ENCODE results near the gene SAMD11.
A peak's percentile ranks its signal among the peaks of the same experiment; 100 is the strongest.

Gene SAMD11

DNA sequence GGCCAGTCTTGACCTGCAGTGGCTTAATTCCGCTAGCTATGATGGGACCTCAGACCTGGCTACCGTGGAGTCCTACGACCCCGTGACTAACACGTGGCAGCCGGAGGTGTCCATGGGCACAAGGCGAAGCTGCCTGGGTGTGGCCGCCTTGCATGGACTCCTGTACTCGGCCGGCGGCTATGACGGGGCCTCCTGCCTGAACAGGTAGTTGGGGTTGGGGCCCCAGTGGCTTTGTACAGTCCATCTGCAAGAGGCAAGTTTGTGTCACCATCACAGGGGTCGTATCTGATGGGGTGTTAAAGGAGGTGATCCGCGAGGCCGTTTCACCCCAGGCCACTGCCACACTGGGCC, 39.6 kb downstream of the SAMD11 start:
- DNase-seq (ENCODE audit: low read depth in 2 of 2) = no peak

DNA sequence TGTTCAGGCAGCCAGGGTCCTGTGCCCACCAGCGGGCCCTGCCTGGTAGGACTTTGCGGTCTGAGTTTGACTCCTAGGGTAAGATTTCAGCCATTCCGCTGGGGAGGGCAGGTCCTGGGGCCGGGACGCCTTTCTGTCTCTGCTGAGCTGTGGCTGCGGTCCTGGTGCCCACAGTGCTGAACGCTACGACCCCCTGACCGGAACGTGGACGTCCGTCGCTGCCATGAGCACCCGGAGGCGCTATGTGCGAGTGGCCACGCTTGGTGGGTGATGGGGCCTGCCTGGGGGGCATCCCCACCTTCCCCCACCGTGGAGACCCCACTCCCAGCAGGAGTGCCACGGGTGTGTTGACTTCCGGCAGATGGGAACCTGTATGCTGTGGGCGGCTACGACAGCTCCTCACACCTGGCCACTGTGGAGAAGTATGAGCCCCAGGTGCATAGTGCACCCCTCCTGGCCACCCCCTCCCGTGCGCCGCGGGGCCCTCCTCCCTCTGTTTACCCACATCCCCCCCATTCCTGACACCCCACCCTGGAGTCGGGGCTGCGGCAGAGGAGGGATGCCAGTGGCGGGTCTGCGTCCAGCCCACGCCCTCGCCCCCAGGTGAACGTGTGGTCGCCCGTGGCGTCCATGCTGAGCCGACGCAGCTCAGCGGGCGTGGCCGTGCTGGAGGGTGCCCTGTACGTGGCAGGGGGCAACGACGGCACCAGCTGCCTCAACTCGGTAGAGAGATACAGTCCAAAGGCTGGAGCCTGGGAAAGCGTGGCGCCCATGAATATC, 40.2 kb downstream of the SAMD11 start:
- no peak for DNase-seq (ENCODE audit: low read depth in 2 of 2)

DNA sequence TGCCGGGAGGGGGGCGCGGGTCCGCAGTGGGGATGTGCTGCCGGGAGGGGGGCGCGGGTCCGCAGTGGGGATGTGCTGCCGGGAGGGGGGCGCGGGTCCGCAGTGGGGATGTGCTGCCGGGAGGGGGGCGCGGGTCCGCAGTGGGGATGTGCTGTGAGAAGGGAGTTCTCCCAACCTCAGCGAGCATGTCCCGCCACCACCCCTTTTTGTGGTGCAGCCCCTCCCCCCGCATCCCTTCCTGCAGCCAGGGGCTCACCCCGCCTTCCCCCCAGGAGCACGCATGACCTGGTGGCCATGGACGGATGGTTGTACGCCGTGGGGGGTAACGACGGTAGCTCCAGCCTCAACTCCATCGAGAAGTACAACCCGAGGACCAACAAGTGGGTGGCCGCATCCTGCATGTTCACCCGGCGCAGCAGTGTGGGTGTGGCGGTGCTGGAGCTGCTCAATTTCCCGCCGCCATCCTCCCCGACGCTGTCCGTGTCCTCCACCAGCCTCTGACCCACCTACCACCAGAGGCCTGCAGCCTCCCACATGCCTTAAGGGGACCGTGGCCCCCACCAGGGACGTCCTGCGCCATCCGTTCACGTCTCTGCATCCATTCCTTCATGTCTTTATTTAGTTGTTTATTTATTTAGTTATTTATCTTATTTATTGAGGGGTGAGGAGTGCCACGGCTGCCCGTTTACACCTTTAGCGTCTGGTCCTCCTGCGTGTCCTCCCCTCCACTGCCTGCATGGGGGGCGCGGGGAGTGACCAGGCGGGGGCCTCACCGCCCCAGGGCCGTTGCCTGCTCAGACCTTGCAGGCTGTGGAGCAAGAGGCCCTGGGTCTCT, 41.2 kb downstream of the SAMD11 start:
- DNase-seq (ENCODE audit: low read depth in 2 of 2) = no peak

DNA sequence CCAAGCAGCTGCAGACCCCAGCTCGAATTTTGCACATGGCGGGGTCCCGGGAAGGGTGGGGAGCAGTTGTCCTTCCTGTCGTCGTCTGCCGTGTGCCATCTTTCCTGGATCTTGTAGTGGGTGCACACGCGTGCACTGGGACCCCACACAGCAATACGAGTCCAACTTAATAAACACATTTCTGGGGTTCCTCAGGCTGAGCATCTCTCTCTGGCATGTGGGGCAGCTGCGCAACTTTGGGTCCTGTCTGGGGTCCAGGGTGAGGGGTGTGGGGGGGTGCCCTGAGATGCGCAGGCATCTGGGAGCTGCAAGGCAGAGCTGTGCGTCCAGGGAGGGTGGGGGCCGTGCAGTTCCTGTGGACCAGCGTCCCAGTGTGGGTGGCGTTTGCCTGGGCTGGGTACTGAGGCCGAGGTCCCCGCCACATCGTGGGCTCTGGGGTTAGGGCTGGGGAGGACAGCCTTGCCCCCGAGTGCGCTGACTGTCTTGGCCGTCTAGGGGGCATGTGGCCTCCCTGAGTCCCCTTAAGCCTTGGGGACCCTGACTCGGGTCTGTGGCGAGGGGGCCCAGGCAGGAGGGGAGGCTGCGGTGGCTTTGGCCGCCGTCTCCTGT, 41.9 kb downstream of the SAMD11 start:
- DNase-seq (ENCODE audit: low read depth in 2 of 2) = no peak

DNA sequence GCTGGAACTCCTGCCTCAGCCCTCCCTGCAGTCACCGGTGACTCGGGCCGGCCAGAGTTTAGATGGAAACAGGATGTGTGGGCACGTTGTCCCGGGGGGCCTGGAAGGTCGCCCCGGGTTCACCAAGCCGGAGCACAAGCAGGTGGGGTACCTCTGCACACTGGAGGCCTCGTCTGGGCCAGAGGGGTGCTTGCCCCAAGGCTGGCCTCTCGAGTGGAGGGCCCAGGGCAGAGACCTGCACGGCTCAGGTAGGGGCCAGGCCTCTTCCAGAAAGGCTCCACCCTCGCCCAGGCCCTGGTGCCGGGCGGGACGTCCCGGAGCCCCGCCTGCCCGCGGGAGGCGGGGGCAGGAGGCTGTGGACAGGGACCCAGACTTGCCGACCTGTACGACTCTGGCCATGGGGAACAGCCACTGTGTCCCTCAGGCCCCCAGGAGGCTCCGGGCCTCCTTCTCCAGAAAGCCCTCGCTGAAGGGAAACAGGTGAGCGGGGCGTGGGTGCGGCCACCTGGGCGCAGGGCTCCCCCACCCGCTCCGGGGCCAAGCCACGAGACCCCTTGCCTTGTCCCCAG, 42.5 kb downstream of the SAMD11 start, which contains the start of gene PLEKHN1:
Gene PLEKHN1, plus strand, starts transcription at position 348 of the 569 bp plus-strand sequence. Its CDS starts 50 bp downstream, at position 398.
- no peak for DNase-seq (ENCODE audit: low read depth in 2 of 2)

DNA sequence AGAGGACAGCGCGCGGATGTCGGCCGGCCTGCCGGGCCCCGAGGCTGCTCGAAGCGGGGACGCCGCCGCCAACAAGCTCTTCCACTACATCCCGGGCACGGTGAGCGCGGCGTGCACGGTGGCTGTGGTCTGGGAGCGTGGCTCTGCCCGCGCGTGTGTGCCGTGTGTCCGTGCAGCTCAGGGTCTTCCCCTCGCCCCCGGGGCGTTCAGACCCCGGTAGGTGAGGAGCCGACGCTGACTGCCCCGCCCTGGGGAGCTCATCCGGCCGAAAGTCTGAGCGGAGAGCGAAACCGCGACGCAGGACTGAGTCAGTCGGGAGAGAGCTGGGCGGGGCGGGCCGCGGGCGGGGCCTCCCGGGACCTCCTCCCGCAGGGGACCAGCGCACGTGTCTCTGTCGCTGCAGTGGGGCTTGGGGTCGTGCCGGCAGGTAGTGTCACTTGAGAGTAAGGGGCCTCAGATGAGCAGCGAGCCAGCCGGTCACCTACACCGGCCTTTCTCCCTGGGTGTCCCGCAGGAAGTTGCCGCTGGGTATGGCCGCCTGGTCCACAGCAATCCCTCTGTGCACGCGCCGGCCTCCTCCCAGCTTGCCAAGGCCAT, 43.1 kb downstream of the SAMD11 start:
- DNase-seq (ENCODE audit: low read depth in 2 of 2) = peak; percentile 58 to 76

DNA sequence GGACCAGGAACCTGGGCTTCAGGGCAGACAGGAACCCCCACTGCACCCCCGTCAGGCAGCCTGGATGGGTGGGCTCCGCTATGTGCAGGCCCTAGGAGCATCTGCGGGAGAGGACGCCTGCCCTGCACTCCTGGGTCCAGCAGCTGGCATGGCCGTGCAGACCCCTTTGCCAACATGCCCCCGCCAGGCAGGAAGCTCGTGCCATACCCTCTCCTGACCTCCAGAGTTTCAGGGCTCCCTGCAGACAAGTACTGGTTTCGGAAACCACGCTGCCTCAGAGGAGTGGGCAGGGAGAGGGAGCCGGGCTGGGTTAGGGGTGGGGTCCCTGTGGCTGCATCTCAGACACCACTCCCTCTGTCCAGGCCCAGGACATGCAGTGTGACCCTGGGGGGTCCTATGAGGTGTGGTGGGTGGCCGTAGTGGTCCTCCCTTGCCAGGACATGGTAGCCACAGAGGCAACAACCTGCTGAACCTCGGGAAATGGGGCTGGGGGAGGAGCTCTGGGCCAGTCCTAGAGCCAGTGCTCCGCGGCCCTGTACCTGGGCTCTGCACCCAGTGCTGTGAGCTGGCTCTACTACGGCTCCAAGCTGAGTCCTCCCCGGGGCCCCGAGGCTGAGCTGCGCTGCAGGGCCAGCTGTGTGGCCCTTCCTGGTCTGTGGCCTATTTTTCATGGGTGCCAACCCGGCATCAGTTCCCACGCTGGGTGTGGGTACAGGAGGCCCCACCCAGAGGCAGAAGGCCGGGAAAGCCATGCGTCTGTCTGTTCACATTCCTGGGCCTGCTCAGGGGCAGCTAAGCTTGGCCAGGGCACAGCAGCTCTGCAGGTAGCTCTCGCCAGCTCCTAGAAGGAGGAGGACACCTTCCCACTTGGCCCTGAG, 44.0 kb downstream of the SAMD11 start:
- no peak for DNase-seq (ENCODE audit: low read depth in 2 of 2)

DNA sequence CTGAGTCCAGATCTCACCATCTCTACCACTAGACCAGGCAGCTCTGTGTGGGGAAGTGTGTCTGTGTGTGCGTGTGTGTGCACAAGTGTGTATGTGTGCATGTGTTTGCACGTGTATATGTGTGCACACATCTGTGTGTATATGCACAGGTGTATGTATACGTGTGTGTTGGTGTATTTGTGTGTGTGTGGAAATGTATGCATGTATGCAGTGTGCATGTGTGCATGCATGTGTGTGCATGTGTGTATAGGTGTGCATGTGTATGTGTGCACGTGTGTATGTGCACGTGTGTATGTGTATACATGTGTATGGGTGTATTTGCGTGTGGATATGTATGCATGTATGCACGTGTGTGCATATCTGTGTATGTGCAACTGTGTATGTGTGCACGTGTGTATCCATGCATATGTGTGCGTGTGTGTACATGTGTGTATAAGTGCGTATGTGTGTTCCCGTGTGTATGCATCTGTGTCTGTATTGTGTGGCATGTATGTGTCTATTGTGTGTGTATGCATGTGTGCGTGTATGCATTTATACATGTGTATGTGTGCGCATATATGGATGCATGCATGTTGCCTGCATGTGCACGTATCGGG, 45.6 kb downstream of the SAMD11 start:
- DNase-seq (ENCODE audit: low read depth in 2 of 2) = no peak

DNA sequence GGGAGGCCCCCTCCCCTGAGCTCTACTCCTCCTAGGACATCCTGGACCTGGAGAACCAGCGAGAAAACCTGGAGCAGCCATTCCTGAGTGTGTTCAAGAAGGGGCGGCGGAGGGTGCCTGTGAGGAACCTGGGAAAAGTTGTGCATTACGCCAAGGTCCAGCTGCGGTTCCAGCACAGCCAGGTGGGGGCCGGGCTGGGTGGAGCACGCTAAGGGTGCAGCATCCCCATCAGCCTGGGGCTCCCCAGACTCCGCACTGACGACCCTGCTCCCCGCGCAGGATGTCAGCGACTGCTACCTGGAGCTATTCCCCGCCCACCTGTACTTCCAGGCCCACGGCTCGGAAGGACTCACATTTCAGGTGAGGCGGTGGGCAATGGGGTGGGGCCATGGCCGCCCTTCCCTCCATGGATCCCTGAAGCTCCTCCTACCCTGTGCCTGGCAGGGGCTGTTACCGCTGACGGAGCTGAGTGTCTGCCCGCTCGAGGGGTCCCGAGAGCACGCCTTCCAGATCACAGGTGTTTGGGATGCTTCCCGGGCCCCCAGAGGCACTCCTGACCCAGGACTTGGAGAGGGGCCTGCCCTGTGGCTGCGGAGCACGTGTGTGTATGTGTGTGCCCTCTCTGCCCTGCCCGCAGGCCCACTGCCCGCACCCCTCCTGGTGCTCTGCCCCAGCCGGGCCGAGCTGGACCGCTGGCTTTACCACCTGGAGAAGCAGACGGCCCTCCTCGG, 46.7 kb downstream of the SAMD11 start:
- no peak for DNase-seq (ENCODE audit: low read depth in 2 of 2)

DNA sequence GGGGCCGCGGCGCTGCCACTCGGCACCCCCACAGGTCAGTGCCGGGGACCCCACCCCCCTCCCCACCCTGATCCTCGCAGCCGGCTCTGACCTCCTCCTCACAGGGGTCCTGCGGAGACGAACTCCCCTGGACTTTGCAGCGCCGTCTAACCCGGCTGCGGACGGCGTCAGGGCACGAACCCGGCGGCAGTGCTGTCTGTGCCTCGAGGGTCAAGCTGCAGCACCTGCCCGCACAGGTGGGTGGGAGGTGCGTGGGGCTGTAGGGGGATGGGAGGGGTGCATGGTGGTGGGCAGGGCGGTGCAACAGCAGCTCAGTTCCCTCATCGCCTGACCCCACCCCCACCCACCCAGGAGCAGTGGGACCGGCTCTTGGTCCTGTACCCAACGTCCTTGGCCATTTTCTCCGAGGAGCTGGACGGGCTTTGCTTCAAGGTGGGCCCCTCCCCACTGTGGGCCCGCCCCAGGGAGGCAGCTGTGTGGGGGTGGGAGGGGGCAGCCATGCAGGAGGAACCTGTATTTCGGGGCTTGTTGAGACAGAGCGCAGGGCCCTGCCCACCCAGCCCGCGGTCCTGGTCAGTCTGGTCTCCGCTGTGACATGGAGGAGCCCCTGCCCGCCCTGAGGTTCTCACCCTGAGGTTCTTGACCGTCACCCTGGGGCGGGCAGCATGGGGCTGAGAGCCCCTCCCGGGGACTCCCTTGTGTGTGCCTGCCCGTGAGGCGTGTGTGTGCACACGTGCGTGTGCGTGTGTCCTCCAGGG, 47.4 kb downstream of the SAMD11 start:
- DNase-seq (ENCODE audit: low read depth in 2 of 2) = no peak

DNA sequence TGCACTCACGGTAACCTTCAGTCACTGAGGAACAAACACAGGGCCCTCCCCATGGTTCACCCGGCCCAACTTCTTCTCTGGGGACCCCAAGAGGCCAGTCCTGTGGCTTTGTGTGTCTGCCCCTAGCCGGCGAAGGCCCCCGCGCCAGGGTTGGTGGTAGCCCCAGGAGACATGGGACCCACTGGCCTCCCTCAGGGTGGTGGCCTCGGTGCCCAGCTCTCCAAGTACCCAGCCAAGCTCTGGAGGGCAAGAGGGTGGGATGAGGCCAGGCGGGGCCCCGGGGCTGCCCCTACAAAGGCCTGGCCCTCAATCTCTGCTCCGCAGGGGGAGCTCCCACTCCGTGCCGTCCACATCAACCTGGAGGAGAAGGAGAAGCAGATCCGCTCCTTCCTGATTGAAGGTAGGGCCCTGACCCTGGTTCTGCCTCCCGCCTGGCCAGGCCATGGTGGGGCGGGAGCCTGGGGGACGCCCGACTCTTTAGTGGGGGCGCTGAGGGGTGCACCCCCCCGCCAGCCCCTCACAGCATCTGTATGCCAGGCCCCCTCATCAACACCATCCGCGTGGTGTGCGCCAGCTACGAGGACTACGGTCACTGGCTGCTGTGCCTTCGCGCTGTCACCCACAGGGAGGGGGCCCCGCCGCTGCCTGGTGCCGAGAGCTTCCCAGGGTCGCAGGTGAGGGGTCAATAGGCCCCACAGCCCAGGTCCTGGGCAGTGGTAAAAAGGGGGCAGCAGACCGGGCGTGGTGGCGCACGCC, 48.2 kb downstream of the SAMD11 start:
- DNase-seq (ENCODE audit: low read depth in 2 of 2) = no peak

DNA sequence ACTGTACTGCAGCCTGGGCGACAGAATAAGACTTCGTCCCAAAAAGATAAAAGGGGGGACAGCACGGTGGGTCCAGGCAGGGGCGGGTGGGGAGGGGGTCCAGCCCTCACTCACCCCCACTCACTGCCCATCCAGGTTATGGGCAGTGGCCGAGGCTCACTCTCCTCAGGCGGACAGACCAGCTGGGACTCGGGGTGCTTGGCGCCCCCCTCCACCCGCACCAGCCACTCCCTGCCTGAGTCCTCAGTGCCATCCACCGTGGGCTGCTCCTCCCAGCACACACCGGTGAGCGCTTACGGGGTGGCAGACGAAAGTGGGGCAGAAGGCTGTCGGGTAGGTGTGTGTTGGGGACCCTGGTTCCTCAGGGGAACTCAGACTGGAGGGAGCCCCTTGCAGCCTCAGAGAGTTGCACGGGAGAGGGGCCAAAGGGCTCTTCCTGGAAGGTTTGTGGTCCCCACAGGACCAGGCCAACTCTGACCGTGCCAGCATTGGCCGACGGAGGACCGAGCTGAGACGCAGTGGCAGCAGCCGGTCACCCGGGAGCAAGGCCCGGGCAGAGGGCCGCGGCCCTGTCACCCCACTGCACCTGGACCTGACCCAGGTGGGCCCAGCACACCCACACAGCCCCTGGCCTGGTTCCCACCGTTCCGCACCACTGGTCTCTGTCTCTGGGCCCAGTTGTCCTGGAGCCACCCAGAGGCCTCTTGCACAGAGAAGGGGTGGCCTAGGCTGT, 49.2 kb downstream of the SAMD11 start:
- DNase-seq (ENCODE audit: low read depth in 2 of 2) = no peak

DNA sequence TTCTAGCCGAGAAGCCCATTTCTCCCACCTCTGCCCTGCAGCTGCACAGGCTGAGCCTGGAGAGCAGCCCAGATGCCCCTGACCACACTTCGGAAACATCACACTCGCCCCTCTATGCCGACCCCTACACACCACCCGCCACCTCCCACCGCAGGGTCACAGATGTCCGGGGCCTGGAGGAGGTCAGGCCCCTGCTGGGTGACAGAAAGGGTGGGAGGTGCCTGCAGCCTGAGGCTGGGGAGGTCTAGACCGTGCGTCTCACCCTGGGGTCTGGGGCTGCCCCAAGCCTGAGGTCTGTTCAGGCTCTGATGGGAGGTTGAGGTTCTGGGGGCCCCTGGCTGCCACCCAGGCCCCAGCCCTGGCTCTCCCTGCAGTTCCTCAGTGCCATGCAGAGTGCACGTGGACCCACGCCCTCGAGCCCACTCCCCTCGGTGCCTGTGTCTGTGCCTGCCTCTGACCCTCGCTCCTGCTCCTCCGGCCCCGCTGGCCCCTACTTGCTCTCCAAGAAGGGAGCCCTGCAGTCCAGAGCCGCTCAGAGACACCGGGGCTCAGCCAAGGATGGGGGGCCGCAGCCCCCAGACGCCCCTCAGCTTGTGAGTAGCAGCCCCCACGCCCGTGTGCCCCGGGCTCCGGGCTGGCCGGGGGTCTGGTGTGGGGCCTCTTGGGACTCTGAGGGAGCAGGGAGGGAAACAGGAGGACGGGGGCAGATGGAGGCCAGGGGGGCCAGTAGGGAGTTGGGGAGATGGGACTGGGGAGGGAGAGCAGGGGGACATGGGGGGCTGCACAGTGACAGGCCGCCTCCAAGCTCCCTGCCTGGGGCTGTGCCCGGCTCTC, 50.0 kb downstream of the SAMD11 start:
- no peak for DNase-seq (ENCODE audit: low read depth in 2 of 2)

DNA sequence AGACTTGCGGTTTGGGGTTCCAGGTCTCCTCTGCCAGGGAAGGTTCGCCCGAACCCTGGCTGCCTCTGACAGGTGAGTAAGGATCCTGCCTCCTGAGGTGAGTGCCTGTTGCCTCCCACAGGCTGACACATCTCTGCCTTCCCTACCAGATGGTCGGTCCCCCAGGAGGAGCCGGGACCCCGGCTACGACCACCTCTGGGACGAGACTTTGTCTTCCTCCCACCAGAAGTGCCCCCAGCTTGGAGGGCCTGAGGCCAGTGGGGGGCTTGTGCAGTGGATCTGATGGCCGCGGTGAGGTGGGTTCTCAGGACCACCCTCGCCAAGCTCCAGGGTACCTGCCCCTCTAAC, 50.5 kb downstream of the SAMD11 start:
- no peak for DNase-seq (ENCODE audit: low read depth in 2 of 2)

DNA sequence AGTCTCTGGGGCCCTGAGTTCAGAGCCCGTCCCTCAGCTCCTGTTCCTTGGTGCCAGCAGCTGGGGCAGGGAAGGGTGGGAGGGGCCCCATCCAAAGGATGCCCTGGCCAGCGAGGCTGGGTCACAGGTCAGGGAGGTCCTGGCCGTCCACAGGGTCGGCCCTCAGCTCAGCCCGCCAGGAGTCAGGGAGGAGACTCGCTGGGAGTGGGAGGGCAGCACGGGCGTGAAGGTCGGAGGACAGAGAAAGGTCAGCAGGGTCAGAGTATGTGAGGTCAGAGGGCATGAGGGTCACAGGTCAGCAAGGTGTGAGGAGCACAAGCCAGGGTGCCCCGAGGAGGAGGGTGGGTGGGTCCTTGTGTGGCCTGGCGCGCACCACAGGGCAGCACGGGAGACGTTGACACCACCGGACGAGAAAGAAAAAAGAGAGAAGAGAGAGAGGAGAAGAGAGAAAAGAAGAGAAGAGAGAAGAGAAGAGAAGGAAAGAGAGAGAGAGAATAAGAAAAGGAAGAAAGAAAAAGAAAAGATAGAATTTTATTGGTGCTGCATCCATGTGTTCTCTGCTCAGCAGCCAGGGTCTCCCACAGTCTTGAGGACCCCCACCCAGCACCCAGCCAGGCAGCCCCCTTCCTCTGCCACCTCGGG, 51.1 kb downstream of the SAMD11 start:
- no peak for DNase-seq (ENCODE audit: low read depth in 2 of 2)

DNA sequence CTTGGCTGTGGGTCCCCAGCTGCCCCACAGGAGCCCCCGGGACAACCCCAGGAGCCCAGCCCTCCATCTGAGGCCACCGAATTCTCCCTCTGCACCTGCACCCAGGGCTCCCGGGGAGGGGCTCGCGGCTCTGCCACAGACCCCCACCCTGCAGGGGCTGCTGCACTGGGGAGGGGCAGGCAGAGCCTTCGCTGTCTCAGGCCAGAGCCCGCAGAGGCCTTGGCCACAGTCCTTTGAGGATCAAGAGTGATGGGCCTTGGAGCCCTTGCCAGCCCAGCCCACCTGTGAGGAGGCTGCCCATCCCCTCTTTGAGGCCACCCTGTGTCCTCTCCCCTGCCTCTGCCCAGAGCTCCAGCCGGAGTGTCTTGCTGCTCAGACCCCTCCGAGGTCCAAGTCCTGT, 51.6 kb downstream of the SAMD11 start:
- DNase-seq (ENCODE audit: low read depth in 2 of 2) = no peak

All from stimulated activated CD8-positive, alpha-beta memory T cell treated with anti-CD3 and anti-CD28 coated beads, Interleukin-7, amount 100 ng/mL, for 1 hour (primary cell).